Subcutaneous adipose tissue (tissue), 4 donors: ENCODE results near the gene FMO3. TPM values are rescaled to one million over a fixed set of nuclear protein-coding genes. Genes with fewer than 3 reads are reported as not detected.

ENCODE experiments used
- total RNA-seq, 4 donors: library from RNA; depleted of rRNA; stranded (reverse); fragments of >200 nt; gene quantifications; one replicate each; pipeline ENCODE4 v1.1.0, GENCODE V29; 2016
- TF ChIP-seq, protein P1 (sequence below): fragments of 450-650 bp; IDR thresholded peaks from one replicate; pipeline ENCODE4 v1.5.1; 2016; ENCODE audit warnings: low read depth, mild to moderate bottlenecking, control low read depth, antibody characterized with exemption, moderate library complexity

Gene FMO3
- total RNA-seq, 4 donors from 2014 or later: 10.4 to 35.2 (median 27.7) TPM

DNA sequence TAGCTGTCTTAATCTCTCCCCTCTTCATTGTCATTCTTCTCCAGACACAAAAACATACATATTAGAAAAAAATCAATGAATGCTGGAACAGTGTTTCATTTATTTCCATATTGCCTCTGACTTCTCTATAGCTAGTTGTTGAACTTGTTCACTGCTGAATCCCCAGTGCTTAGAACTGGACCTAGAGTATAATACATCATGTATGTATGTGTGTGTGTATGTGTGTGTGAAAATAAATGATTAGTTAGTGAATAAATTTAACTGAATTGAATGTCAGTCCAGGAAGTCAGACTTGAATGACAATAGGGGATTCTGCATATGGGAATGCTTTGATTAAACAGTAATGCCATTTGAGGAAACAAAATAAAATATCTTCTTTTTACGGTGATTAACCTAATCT lies 36.4 kb downstream of the FMO3 start:
- TF ChIP-seq, protein P1, sequence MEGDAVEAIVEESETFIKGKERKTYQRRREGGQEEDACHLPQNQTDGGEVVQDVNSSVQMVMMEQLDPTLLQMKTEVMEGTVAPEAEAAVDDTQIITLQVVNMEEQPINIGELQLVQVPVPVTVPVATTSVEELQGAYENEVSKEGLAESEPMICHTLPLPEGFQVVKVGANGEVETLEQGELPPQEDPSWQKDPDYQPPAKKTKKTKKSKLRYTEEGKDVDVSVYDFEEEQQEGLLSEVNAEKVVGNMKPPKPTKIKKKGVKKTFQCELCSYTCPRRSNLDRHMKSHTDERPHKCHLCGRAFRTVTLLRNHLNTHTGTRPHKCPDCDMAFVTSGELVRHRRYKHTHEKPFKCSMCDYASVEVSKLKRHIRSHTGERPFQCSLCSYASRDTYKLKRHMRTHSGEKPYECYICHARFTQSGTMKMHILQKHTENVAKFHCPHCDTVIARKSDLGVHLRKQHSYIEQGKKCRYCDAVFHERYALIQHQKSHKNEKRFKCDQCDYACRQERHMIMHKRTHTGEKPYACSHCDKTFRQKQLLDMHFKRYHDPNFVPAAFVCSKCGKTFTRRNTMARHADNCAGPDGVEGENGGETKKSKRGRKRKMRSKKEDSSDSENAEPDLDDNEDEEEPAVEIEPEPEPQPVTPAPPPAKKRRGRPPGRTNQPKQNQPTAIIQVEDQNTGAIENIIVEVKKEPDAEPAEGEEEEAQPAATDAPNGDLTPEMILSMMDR: no peak

DNA sequence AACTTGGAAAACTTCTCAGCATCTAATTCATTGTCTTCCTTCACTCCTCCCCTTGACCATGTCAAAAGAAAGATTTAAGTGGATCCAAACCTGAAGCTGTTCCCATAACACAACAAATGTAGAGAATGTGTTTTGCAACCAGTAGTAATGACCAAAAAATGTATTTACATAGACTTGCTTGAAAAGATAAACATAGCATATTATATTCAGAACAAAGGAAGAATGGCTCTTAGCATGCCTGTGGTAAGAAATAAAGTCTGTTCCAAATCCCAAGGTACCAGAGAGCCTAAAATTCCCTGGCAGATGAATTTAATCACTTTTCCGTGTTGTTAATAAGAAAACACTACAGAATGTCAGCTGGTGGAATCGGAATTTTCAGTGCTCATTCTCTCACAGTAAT lies 36.8 kb downstream of the FMO3 start:
- TF ChIP-seq, protein P1: no peak

DNA sequence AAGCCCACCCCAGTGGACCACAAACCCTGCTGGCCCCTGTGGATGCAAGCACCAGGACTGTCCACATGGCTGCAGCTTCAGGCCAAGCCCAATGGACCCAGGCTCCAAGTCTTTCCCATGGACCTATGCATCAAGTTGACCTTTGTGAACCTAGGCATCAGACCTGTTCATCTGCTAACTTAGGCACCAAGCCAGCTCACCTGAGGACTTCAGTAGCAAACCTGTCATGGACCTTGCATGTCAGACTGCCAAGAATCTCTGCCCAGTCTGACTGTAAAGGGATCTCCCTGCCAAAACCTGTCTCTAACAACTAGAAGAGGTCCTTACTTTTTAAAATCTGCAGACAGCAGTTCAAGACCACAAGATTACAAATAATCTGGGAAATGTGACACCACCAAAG lies 37.8 kb downstream of the FMO3 start:
- TF ChIP-seq, protein P1: no peak

DNA sequence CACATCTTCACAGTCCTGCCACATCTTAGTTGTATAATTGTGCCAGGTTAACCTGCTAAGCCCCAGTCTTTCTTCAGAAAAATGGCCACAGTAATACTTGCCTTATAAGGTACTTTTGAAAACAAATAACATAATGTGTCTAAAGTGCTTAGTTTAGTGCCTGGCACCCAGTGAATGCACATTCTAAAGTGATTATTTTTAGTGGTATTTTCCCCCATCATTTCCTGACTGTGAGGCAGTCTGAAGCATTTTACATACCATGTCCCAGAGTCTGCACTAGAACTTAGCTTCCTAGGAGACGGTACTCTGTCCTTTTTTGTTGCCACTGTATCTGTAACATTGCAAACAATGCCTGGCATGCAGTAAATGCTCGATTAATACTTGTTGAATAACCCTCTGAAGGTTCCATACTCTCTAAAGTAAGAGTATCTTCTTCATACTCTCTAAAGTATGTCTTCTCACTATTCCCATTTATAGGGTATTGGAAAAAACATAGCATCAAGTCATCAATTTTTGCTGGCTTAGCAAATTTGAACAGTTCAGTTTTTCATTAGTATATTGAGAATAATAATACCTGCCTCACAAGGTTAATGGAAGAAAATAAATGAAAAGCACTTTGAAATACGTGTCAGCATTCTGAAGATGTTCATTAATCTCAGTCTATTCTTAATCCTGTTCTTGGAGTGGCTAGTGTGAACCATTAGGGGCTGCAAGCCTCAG lies 43.7 kb downstream of the FMO3 start:
- TF ChIP-seq, protein P1: no peak

DNA sequence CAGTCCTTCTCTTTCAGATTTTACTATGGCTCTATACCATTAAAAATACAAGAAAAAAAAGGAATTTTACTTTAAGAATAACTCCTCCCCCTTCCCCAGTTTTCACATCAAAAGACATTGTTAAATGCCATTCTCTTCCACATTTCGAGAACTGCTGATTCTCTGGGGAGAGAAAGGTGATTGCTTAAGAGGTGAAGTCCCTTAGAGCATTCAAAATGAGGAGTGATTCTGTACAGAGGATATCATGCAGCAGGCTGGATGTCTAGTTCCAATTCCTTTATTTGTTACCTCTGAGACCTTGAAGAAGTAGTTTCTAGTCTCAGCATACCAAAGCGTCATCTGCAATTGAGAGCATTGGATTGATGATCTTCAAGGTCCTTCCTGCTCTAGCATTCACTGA lies 46.9 kb downstream of the FMO3 start:
- TF ChIP-seq, protein P1: no peak

DNA sequence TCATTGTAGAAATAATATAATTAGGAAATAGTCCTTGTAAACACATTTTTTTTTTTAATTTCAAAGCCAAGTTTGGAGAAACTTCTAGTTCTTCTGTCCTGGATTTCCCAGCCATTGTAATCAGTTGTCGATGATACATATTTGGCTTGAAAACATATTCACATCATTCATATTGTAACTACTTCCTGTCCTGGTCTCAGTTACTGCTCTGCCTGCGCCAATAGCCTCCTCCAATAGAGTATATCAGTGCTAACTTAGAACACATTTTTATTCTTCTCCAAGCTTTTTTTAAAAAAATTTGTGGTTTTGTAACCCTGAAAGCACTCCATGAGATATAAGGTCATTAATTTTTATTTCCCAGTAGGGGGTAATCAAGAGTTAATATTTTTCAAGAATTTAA lies 48.3 kb downstream of the FMO3 start:
- TF ChIP-seq, protein P1: no peak

DNA sequence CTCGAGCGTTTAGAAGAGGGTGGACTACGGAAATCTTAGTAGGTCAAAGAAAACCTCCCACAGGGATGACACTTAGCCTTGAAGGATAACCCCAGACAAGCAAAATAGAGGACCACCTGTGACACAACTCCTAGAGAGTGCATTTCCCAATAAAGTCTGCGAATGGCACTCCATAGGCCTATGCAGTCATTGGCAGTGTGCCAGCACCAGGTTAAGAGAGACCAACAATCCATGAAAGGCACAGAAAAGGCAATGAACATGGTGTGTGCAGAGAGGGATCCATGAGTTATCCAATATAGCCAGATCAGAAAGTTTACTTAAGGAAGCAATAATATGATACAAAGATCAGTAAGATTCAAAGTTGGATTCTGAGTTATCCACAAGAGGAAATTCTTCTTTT lies 49.2 kb downstream of the FMO3 start:
- TF ChIP-seq, protein P1: no peak
